KOPT-K1 (cell line): ENCODE measurements around the gene FNBP1L.
"Not testable (repeated sequence)": the region's sequence is repeated elsewhere in the genome, so short reads cannot be mapped to it uniquely, and the experiment has no call there.

Experiments used
- H3K27ac ChIP-seq: fragments of 200-600 bp; sonication (generic); 2 replicates; pipeline ENCODE4 v1.5.1; 2016; ENCODE audit warnings: antibody characterized with exemption, mild to moderate bottlenecking, low read depth, low read length; ENCODE audit not compliant: poor library complexity, severe bottlenecking
- H3K36me3 ChIP-seq: fragments of 200-600 bp; sonication (generic); 2 replicates; pipeline ENCODE4 v1.5.1; 2017; ENCODE audit warnings: antibody characterized with exemption, mild to moderate bottlenecking, low read length, moderate library complexity; ENCODE audit not compliant: insufficient read depth
- H3K9me3 ChIP-seq: fragments of 200-600 bp; sonication (generic); 2 replicates; pipeline ENCODE4 v1.5.1; 2017; ENCODE audit warnings: antibody characterized with exemption, low read length, mild to moderate bottlenecking; ENCODE audit not compliant: insufficient read depth, poor library complexity, severe bottlenecking

The FNBP1L gene

GRCh38 chr1:93552741-93553455 is 105.0 kb downstream of the FNBP1L start:
- H3K27ac ChIP-seq, result peak overlapping the region; percentile 31
- H3K9me3 ChIP-seq, result no peaks in the 10 kb centered on the region
- H3K36me3 ChIP-seq, result peaks cover 18% of the 10 kb centered on the region

- not testable (repeated sequence) for H3K9me3 ChIP-seq
- Histone ChIP-seq H3K27ac (peak overlapping the region; percentile 64), H3K36me3 (peaks cover 18% of the 10 kb centered on the region)
Observed at GRCh38 chr1:93553886-93554490, 106.1 kb downstream of the FNBP1L start.

- no peaks in the 10 kb centered on the region for H3K9me3 ChIP-seq
- H3K27ac ChIP-seq, result peak overlapping the region; percentile 64
- H3K36me3 ChIP-seq, result peaks cover 11% of the 10 kb centered on the region
Observed at GRCh38 chr1:93554883-93555872, 107.3 kb downstream of the FNBP1L start.

GRCh38 chr1:93556291-93556690 is 108.4 kb downstream of the FNBP1L start:
- Histone ChIP-seq H3K36me3 (no peaks in the 10 kb centered on the region), H3K9me3 (no peaks in the 10 kb centered on the region), H3K27ac (peak overlapping the region; percentile 64)

GRCh38 chr1:93559045-93559444 is 111.1 kb downstream of the FNBP1L start:
- no peaks in the 10 kb centered on the region for H3K36me3 ChIP-seq
- H3K27ac ChIP-seq, result no peak overlapping the region
- H3K9me3 ChIP-seq, result no peaks in the 10 kb centered on the region

- H3K36me3 ChIP-seq, result no peaks in the 10 kb centered on the region
- H3K9me3 ChIP-seq, result no peaks in the 10 kb centered on the region
- no peak overlapping the region for H3K27ac ChIP-seq
Observed at GRCh38 chr1:93559695-93560094, 111.8 kb downstream of the FNBP1L start.

DNA sequence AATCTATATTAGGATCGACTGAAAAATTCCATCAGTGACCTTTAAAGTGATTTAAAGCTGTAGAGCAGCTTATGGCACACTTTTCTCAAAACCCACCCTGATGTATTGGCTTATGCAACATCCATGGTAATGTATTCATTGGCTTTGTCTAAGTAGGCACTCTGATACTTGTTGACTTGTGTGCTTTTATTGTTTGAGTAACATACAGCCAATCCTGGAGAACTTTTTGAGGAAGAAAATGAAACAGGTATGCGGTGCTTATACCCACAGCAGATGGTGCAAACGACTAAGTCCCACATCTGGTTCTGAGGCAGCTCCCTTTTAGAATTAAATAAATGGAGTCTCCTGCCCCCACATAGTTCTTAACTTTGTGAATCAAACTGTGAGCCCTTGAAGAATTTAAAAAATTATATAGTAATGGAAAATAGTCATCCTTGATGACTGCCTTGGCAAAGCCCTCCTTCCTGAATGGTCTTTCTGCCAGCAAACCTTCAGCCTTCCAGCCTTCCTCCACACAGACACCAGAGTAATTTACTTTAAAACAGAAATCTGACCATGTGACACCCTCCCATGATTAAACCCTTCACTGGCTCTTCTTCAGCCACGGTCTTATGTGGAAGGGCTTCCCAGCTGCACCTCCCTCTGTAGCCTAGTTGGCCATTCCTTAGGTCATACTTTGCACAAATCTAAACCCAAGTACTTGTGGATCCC is 117.7 kb downstream of the FNBP1L start:
- Histone ChIP-seq H3K27ac (no peak overlapping the region), H3K36me3 (no peaks in the 10 kb centered on the region), H3K9me3 (no peaks in the 10 kb centered on the region)

DNA sequence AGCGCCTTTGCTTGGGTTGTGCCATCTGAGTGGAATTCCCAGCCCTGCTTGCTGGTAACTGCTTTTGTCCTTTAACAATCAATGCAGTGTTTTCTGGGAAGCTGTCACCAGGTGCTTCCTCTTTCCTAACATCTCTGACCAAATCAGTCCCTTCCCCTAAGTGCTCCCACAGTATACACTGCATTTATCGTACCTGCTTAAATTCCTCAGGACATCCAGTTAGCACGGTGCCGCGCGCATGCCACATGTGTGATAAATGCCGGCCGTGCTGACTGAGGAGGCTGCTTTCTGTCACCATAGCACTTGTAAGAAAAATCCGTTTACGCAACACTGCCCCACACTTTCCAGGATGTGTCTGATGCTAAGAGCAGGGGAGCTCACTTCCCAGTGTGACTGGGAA is 118.3 kb downstream of the FNBP1L start:
- no peaks in the 10 kb centered on the region for H3K9me3 ChIP-seq
- H3K27ac ChIP-seq, result no peak overlapping the region
- no peaks in the 10 kb centered on the region for H3K36me3 ChIP-seq

- Histone ChIP-seq H3K9me3 (no peaks in the 10 kb centered on the region), H3K36me3 (no peaks in the 10 kb centered on the region), H3K27ac (no peak overlapping the region)
Observed at GRCh38 chr1:93567255-93567918, 119.5 kb downstream of the FNBP1L start.

- H3K36me3 ChIP-seq, result no peaks in the 10 kb centered on the region
- no peak overlapping the region for H3K27ac ChIP-seq
- no peaks in the 10 kb centered on the region for H3K9me3 ChIP-seq
Observed at GRCh38 chr1:93569489-93569888, 121.6 kb downstream of the FNBP1L start.

DNA sequence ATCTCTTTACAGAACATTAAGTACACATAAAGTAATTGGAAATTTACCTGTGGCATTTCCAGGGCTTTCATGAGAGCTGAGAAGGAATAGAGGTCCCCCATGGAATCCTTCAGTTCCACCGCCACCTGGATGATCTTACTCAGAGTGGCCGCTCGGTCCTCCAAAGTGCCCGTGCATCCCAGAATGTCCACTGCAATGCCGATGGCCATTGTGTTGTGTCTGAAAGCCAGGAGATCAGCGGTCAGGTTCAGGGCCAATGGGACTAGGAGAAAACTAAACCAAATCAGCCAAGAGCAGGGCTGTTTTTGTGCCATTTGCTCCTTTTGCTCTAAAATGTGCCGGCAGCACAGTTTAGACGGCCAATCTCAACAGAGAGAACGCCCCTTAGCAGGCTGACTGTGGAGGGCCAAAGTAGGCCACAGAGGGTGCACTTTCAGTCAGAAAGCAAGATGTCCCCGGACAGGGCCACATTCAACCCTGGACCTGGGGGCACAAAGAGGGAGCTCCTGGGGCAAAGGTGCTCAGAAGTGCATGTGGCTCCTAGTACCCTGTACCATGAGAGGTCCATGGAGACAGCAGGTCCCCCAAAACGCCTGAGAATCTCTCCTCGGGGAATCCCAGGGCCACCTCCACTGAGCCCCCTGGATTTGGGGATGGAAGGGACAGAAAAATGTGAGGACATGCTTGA is 123.8 kb downstream of the FNBP1L start:
- H3K27ac ChIP-seq, result no peak overlapping the region
- no peaks in the 10 kb centered on the region for H3K36me3 ChIP-seq
- no peaks in the 10 kb centered on the region for H3K9me3 ChIP-seq

DNA sequence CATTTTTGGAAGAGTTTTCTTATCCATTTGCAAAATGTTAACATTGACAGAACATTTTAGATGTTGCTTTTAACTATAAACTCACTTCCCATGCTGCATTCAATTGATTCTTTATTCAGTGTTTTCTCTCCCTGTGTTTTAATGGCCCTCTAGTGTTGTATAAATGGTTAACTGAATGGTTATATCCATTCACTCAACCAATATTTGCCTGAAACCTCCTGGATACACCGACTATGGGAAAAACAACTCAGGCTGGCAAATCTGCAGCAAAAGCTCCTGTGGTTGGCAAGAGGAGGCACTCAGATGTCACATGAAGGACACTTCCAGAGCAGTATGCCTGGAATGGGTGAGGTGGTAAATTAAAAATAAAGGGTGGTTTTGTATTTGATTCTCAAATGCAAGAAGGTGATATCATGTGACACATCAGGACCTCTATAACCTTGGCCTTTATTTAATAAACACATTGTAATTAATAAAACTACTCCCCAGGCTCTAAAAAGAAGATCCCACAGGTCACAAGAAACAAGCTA is 126.1 kb downstream of the FNBP1L start:
- H3K27ac ChIP-seq, result no peak overlapping the region
- no peaks in the 10 kb centered on the region for H3K9me3 ChIP-seq
- no peaks in the 10 kb centered on the region for H3K36me3 ChIP-seq

GRCh38 chr1:93574511-93574910 is 126.6 kb downstream of the FNBP1L start:
- no peaks in the 10 kb centered on the region for H3K36me3 ChIP-seq
- no peaks in the 10 kb centered on the region for H3K9me3 ChIP-seq
- no peak overlapping the region for H3K27ac ChIP-seq

DNA sequence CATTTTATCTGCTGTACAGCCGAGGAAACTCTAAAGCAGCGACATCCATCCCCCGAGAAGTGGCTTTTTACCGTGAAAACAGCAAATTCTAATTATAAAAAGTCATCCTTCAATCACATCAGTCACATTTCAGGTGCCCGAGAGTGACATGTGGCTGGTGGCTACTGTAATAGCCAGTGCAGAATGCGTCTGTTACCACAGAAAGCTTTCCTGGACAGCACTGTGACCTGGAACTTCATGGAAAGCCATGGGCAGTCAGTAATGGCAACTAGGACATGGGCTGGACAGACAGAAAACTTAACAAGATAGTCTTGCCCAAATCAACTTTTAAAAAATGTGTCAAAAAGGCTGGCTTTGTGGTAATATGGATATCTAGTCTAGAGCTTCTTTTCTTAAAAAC is 127.1 kb downstream of the FNBP1L start:
- Histone ChIP-seq H3K27ac (no peak overlapping the region), H3K36me3 (no peaks in the 10 kb centered on the region), H3K9me3 (no peaks in the 10 kb centered on the region)
